ENCODE measurements around the gene BACH1.

Gene BACH1

DNA sequence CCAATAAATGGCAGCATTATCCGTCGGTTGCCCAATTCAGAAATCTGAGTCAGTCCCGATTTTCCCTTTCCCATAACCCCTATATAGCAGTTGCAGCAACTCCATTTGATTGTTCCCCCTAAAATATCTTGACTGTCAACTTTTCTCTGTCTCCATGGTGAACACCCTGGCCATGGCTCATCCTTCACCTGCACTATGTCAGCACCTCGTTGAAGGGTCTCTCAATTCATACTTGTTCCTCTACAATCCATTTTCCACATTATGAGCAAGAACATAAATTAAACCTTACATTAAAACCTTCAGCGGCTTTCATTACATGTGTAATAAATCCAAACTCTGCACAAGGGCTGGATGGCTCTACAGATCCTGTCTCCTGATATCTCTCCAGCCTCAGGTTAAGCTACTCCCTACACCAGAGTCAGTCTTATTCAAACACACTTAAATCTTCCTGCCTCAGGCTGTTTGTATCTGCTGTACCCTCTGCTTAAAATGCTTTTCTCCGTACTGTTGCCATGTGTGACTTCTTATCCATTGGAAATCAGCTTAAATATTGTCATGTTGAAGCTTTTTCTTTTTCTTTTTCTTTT is 87.3 kb downstream of the BACH1 start:
- no peak for DNase-seq

DNA sequence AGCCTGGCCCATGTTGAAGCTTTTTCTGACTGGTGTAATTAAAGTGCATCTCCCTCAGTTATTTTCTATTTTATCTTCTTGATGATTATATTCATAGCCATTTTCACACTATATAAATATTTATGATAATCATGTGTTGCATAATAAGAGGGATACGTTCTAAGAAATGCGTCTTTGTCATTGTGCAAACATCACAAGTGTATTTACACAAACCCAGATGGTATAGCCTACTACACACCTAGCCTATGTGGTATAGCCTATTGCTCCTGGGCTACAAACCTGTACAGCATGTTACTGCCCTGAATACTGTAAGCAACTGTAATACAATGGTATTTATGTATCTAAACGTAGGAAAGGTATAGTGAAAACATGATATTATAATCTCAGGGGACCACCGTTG is 88.1 kb downstream of the BACH1 start:
- DNase-seq = no peak

DNA sequence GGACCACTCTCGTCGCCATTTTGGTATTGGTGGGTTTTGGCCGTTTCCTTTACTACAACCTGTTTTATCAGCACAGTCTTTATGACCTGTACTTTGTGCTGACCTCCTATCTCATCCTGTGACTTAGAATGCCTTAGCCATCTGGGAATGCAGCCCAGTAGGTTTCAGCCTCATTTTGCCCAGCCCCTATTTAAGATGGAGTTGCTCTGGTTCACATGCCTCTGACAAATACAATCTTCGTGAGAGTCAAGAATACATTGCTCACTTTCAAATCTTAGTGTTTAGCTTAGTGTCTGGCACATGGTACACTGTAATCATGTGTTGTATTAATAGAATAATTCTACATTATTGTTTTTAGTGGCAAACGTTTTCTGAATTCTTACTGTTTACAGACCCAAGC is 88.9 kb downstream of the BACH1 start:
- DNase-seq = no peak

DNA sequence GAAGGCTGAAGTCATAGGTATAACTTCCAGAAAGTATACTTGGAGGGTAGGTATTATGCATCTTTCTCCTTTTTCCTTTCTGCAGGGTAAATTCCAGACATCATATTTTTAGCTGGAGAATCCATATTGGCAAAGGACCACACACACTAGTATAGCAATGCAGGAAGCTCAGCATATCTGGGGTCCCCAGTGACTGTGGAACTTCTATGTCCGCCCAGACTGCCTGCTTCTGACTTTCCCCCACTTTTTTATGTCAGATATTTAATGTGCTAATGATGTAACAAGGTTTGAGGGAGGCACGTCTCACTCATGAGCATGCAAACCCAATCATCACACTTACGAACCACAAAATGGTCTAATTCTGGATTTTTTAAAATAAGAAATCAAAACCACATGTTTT is 90.4 kb downstream of the BACH1 start:
- no peak for DNase-seq

DNA sequence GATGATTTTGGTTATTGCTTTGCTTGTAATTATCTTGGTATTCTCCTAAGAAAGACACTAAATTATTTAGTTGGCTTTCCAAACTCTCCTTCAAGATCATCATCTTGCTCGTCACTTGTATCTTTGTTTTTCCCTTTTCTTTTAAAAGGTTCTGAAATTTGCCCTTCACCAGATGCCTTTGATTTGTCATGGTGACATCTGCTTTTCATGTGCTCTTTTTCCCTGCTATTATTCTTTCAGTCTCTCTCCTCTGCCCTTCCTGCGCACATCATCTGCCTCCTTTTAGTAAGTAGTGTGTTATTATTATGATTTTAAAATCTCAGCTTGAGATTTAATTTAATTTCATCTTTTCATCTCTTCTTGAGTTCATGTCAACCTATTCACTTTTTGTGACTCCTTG is 92.1 kb downstream of the BACH1 start:
- DNase-seq = no peak

DNA sequence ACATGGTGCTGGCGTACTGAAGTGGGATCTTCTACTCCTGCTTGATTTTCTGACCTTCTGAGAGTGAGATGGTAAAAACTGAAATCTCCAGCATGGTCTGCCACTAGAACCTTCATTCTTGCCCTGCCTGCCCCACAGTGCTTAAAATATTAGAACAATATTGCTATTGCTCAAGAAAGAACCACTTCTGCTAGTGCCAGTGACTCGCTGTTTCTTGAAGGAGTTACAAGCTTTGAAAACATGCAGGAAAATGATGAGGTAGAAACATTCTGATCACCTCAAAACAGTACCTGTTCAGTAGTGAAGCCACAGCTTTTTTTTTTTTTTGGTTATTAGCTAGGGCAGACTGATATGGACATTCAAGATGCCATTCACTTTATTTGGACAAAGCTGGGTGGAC is 95.3 kb downstream of the BACH1 start:
- no peak for DNase-seq

Measured in NCI-H187 treated with DMSO at 0.1 percent for 48 hours (cell line).